ENCODE data around the gene RNASE4.
"Not testable (repeated sequence)": the region's sequence is repeated elsewhere in the genome, so short reads cannot be mapped to it uniquely, and the experiment has no call there.

RNASE4 gene

DNA sequence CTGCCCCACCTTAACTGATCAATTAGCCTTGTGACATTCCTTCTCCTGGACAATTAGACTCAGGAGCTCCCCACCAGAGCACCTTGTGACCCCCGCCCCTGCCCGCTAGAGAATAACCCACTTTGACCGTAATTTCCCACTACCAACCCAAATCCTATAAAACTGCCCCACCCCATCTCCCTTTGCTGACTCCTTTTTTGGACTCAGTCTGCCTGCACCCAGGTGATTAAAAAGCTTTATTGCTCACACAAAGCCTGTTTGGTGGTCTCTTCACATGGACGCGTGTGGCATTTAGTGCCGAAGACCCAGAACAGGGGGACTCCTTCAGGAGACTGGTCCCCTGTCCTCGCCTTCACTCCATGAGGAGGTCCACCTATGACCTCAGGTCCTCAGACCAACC, 16.6 kb downstream of the RNASE4 start:
- DNase-seq: not testable (repeated sequence)

DNA sequence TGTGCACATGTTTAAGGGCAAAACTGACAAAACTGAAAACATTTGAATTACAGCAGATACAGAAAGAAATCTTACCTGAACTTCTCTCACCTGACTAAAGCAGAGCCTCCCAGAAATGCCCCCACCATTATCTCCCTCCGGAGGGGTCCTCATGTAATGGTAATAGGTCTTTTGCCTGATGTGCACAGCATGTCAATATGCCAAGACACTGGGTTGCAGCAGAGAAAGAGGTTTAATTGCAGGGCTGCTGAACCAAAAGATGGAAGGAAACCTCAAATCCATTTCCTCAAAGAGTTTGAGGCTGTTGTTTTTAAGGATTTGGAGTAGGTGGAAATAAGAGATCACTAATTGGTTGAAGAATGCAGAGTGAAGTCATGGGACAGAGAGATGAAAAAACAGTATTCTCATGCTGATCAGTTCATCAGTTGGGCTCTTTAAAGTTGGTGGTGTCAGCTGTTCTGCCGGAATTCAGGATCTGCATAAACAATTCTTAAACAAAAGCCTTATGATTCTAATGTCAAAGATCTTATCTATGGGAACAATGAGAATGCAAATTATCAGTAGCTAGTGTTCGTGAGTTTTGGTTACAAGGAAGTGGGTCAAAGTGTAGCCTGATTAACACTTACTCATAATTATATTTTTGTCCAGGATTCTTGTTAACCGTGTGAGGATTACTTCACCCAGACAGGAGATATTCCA, 22.4 kb downstream of the RNASE4 start:
- no peak for DNase-seq

DNA sequence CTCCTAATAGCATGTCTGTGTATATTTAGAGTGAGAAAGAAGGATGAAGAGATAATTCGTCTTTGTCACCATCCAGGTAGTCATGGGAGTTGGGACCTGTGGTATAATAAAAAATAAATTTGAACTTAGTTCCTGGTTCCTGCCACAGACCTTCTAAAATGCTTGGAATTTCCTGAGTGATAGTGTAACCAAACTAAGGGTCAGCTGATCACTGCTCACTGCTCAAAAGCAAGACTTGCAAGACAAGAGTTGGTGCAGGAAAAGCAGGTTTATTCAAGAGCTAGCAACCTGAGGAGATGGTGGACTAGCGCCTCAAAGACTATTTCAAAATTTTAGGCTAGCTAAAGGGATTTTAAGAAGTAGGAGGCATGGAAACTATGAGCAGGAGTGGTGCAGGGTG, 23.3 kb downstream of the RNASE4 start:
- DNase-seq: no peak

DNA sequence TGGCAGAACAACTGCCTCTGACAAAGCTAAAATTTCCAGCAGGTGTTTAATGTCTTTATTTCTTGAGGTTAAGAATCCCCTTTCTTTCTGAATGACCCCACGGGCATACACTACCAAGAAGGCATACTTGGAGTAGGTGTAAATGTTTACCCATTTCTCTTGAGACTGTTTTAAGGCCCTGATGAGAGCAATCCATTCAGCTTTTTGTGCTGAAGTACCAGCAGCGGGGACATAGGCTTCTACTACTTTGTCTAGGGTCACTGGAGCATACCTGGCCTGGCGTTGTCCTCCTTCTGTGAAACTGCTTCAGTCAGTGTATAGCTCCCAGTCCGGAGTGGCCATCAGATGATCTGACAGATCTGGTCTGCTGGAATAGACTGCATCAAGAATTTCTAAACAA, 26.9 kb downstream of the RNASE4 start:
- no peak for DNase-seq

DNA sequence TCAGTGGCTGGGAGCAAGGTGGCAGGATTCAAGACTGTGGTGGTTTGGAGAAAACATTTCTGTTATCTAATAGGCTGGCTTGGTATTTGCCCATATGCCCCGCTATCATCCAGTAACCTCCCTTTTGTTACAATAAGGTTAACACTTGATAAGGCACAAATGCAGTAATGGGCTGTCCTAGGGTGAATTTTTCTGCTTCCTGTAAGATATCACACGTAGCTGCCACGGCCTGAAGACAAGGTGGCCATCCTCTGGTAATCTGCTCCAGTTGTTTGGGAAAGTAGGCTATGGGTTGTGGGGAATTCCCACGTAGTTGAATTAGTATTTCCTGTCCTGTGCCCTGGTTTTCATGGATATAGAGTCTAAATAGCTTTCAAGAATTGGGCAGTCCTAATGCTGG, 27.3 kb downstream of the RNASE4 start:
- DNase-seq: no peak

DNA sequence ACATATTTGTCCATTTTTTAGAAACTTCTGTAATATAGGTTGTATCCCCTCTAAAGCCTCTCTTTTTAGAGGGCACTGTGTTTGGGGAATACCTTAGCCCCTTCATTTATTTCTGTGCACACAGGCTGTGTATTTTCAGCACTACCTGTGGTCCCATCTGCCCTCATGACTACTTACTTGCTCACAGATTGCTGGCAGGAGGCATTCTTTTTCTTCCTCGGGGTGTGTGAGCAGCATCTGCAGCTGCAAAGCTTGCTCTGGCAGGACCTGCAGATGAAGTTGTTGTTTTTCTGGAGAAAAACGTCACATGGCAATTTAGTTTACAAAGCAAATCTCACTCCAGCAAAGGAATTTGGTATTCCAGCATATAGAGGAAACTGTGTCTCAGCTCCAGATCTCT, 28.5 kb downstream of the RNASE4 start:
- no peak for DNase-seq

DNA sequence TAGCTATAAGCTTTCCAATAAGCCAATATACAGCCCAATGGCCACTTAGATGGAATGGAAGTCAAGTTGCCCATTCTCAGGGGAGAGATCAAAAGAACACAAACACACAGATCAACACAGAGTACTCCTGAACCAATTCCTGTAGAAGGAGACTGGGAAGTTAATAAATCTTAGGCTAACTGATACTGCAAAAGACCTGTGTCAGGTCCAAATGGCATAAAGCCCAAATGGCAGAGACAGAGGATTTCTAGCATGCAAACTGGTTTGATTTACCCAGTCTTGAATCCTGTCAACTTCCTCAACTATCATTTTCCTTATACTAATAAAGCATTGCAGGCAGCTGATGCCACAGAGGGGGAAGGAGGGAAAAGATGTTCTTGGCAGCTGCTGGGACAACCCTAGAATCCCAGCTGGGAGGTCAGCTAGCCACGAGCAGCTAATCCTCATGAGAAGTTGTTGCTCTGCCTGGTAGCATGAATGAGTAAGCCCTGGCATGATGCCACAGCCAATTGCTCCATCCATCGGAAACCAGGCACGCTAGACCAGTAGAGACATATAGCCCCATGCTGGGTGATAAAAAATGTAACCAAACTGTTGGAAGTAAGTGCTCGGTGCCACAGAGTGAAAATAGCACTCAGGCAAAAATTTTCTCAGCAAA, 30.4 kb downstream of the RNASE4 start:
- DNase-seq: peak; percentile 75

DNA sequence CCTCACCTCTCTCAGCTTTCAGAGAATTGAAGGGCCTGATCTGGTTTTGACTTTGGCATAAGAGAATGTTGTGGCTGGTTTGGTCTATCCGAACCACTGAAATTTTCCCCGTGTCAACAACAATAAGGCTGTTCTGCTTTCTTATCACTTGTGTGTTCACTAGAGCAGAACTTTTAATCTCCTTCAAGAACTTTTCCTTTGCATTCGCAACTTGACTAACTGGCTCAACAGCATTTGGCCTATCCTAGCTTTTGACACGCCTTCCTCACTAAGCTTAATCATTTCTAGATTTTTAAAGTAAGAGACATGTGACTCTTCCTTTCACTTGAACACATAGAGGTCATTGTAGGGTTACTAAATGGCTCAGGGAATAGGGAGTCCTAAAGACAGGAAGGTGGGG, 35.4 kb downstream of the RNASE4 start:
- no peak for DNase-seq

DNA sequence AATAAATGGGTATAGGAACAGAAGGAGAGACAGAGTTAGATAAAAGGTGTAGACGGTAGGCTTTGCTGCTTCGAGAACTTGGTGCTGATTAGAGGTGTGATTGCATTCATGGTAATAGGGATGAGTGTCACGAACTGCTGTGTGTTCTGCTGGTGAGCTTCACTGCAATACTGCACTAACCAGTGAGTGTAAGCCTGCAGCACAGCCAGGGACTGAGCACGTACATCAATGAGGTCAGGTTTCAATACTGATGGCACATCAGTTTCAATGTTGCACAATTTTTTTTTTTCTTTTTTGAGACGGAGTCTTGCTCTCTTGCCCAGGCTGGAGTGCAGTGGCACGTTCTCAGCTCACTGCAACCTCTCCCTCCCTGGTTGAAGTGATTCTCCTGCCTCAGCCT, 36.4 kb downstream of the RNASE4 start:
- DNase-seq: no peak

DNA sequence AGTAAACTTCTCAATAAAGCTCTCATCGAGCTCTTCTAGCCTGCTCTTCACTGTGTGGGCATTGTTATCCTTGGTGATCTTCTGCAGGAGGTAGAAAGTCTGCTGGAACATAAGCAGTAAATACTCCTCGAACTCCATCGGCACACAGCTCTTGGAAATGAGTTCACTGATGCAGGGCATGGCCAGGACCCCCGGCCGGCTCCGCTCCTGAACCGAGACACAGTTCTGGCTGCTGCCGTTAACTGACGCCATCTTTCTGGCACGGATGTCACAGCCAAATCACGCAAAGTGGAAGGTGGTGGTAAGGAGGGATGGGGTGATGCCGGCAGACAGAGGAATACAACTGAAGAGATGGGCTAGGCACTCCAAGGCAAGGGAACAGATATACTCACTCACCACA, 37.7 kb downstream of the RNASE4 start:
- no peak for DNase-seq

DNA sequence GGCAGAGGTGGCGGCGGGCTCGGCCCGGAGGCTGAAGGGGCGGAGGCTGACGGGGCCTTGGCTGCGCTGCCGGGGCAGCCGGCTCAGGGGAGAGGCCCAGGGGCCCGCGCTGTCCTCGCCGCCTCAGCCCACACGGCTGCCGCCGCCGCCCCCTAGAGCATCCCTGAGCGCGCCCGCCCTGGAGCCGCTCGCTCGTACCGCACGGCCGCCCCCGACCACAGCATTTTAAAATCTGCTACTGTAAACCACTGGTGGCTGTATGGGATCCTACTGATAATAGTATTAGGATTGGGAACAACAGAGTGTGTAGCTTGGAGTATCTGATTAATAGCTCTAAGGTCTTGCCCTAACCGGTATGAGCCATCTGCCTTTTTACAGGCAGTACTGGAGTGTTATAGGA, 39.1 kb downstream of the RNASE4 start:
- DNase-seq: no peak

DNA sequence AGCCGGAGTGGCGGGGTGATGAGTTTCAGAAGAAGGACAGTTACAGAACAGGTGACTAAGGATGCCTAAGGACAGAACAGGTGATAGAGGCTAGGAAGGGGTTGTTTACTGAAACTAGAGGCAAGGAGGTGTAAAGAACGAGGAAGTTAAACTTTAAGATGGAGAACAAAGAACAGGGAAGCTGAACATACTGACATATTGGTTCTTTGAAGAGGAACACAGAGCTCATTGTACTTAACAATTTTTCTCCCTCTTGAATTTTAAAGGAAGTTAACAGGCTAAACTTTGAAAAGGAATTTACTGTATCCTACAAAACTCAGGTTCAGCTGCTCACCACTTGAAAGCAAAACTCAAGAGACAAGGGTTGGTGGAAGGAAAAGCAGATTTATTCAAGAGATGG, 41.8 kb downstream of the RNASE4 start:
- not testable (repeated sequence) for DNase-seq

DNA sequence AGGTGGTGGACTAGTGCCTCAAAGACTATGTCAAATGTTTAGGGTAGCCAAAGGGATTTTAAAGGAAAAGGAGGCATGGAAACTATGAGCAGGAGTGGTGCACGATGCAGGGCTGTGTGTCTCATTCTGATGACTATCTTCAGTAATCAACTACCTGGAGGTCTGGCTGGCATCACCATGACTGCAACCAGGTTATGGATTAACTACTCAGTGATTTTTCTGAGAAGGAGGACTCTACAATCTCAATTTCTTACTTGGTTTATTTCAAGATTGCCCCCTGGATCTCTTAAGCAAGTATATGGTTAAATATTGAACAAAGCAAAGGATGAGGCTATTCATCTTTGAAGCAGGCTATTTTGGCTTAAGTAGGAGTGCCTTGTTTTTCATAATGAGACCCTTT, 42.2 kb downstream of the RNASE4 start:
- DNase-seq: no peak

DNA sequence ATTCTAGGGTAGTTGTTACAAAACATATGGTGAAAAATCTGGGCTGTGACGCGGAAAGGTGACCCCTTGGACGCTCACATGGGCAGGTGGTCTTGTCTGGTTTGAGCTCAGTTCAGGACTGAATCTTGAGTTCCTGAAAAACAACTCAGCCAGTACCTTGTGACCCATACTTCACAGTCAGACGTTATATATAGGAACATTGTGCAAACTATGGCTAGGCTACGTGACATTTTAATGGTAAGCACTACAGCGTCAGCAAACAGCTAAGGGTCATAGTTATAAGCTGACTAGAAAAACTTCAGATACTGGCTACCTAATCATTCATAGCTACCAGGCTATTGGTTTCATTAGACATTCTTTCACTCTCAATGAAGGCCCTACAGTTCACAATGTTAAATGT, 46.5 kb downstream of the RNASE4 start:
- no peak for DNase-seq

DNA sequence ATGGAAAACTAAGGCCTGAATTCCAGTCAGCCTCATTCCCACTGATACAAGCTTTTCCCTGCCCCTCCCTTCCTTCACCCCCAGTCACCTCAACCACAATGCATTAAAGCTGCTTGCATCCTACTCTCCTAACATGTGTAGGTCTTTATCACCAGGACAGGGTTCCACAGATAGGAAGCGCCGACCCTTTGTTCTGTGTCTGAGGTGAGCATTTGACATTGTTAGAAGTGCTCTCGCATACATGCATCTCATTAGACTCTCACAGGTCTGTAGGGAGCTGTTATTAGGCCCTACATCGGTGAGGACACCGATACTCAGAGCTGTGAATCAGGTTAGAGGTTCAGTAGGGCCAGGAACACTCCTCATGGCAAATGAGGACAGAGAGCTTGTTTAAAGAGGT, 48.1 kb downstream of the RNASE4 start:
- no peak for DNase-seq

DNA sequence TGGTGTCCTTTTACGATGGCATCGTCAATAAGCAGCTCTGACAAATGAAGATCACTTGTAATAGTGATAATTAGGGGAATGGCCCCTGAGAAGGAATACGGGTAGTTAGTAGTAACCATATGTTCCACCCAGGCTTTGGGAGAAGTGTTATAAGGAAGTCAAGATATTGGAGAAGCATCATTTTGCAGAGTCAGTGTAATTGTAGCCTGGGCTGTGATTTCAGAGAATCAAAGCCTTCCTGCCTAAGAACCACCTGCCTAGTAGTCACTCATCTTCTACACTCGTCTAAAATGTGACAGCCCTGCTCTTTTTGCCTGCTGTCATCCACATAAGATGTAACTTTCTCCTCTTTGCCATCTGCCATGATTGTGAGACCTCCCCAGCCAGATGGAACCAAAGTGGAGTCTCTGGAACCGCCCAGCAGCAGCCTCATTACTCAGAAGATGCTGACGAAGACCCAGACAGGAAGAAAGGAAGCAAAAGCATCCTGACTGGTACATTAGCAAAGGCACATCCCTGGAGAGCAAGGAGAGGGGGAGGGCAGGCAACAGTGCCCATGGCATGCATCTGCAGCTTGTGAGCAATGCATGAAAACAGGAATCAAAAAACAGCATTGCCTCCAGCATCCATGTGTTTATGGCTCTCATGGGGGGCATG, 48.7 kb downstream of the RNASE4 start:
- no peak for DNase-seq

DNA sequence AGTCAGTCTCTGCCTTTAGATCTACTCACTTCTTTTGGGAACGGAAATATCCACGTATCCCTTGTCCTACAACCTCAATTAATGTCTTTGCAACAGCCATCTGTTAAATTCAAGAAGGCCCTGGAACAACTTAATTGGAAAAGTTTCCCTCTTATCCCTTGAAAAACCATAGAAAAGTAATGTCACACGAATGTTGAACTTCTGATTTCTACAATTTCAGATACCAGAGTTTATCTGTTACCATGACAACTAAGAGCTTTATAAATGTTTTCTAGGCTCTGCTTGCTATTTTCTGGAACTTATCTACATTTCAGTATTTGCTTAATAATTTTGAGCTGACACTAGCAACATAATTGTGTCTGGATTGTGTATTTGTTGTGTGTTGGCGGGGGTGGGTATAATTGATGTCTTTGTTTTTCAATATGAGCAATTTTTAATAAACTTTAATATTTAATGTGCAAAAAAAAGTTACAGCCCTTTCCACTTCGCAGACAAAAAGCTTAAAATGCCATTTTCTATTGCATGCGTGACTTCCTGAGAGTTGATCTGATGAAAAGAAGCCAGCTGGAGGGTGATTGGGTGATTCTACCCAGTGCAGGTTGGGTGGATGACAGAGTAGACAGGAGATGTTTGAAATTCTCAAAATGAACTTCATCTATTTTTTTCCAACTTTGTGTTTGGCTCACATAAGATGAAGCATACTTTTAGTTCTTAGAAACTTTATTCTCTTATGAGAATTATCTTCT, 49.5 kb downstream of the RNASE4 start:
- no peak for DNase-seq

DNA sequence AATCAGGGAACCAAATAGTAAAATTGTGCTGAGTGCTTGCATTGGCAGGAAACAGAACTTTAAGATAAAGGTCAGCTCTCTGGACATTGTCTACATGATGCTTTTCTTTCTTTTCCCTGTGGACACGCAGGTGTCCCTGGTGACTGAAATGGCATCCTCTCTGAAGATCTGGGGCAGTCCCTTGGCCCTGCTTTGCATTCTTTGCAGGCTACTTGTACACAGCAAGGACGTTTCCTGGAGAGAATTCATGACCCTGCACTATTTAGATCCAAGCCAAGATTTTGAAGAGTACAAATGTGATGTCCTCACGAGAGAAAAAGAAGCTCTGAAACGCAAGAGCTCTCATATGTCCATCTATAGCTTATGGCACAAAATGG, 50.1 kb downstream of the RNASE4 start:
- DNase-seq: no peak

DNA sequence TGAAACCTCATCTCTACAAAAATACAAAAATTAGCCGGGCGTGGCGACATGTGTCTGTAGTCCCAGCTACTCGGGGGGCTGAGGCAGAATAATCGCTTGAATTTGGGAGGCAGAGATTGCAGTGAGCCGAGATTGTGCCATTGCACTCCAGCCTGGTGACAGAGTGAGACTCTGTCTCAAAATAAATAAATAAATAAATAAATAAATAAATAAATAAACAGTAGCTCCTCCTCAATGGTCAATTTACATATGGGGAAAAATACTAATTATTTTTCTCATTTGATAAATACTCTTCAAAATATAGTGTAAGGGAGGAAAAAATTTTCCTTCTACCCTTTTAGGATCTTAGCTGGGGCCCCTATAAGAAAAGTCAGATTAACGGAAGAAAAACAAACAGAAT, 53.9 kb downstream of the RNASE4 start:
- DNase-seq: not testable (repeated sequence)

DNA sequence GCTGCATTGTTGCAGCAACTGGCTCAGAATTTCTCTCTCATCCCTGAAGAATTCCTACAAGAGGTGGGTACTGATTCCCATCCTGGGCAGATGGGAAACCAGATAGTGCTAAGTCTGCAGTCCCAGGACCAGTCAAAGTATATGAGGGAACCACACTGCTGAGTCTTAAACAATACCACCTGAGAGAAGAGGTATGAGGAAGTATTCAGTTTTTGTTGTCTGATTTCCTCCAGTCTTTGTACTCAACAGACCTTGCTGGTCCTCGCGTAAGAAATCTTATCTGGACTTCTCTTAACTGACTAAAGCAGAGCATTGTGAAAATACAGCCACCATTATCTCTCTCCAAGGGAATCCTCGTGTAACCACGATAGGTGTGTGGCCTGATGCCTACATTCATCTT, 57.8 kb downstream of the RNASE4 start:
- DNase-seq: no peak

DNA sequence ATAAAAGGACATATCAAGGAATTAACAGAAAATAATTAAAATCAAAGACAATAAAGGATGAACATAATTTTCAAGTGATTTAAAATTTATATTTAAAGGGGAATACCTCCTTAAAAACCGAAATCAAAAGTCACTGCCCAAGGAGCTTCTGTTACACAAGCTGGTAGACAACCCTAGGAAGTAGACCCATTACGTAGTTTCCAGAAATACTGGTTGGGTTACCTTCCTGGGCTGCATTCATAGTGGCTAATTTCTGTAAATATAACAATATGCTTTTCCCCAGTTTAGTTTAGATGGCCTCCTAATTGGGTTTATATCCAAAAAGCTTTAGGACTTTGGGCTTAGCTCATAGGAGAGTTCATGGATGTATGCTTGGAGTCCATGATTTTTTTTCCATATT, 59.2 kb downstream of the RNASE4 start:
- no peak for DNase-seq

DNA sequence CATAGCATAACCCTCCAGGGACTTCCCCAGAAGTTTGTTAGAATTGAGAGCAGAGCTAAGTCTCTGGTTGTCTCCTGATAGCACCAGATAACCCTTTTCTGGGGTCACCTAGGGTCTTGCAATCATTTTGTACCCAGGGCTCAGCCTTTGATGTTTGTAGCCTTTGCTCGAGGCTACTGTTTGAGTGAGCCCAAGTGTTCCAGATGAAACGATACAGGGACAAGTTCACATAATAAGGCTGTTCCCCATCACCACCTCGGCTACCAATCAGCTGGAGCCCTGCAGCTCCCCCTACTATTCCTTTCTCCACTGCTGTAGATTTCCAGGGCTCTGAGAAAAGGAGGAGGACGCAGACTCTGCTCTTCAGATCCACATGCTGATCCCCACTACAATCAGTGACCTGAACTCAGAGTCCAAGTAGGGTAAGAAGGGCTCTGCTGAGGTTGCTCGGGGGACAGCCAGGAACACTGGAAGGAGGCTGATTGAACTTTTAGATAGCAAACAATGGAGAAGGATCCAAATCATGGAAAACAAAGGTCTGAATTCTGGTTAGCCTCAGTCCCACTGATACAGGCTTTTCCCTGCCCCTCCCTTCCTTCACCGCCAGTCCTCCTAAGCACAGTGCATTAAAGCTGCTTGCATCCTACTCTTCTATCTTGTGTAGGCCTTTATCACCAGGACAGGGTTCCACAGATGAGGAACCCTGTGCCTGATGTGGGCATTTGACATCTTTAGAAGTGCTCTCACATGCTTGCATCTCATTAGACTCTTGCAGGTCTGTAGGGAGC, 61.4 kb downstream of the RNASE4 start, which contains the start of gene EDDM3A:
Gene EDDM3A, plus strand, starts transcription at position 317 of the 788 bp plus-strand sequence. CDS start 1,694 bp downstream, outside the sequence.
- no peak for DNase-seq

DNA sequence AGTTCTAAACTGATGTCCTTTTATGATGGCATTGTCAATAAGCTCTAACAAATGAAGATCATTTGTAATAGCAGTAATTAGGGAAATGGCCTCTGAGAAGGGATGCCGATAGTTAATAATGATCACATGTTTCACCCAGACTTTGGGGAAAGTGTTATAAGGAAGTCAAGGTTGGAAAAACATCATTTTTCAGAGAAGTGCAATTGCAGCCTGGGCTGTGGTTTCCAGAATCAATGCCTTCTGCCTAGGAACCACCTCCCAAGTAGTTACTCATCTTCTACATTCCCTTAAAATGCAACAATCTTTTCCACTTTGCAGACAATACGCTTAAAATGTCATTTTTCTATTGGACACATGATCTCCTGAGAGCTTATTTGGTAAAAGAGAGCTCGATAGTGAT, 62.2 kb downstream of the RNASE4 start:
- DNase-seq: no peak

All from CD4-positive, alpha-beta T cell treated with Interleukin-15 for 1 hour (primary cell).